Brain microvascular endothelial cell (primary cell): ENCODE data around the gene ZNF598.

Experiments used
- DNase-seq: peaks from one replicate; pipeline ENCODE4 v3.0.0-alpha.2; 2020
- H3K27ac ChIP-seq: fragments of 250-450 bp; sonication (Bioruptor Pico); 2 replicates; pipeline ENCODE4 v1.5.1; 2020; ENCODE audit warnings: mild to moderate bottlenecking, moderate library complexity
- H3K27me3 ChIP-seq: fragments of 250-450 bp; sonication (Bioruptor Pico); replicated peaks from 2 replicates; pipeline ENCODE4 v1.5.1; 2020; ENCODE audit warnings: mild to moderate bottlenecking
- H3K36me3 ChIP-seq: fragments of 250-450 bp; sonication (Bioruptor Pico); replicated peaks from 2 replicates; pipeline ENCODE4 v1.5.1; 2020; ENCODE audit warnings: mild to moderate bottlenecking
- H3K4me3 ChIP-seq: 2 replicates; pipeline ENCODE4 v1.5.1; 2011; ENCODE audit warnings: low read depth, mild to moderate bottlenecking, control low read depth, low read length, moderate library complexity
- CTCF ChIP-seq: IDR thresholded peaks from 2 replicates; pipeline ENCODE4 v1.5.1; 2011; ENCODE audit warnings: low read depth, mild to moderate bottlenecking, moderate library complexity, low read length, control low read depth, inconsistent platforms; ENCODE audit errors: missing control alignments
- in situ Hi-C: cut with HindIII; loops from 2 replicates; pipeline ENCODE4 v1.10.0; 2017; ENCODE audit warnings: low sequenced_read_pairs, low pct_ligation_motif_present

Gene ZNF598

GRCh38 chr16:1979271-1980029 is 30.2 kb downstream of the ZNF598 start:
- Histone ChIP-seq H3K27me3 (peaks cover 34% of the 10 kb centered on the region), H3K36me3 (peaks cover 43% of the 10 kb centered on the region), H3K27ac (no peak overlapping the region), H3K4me3 (no peak overlapping the region)
- DNase-seq: no peak
- in situ Hi-C loops: no loop called here
- no peak for TF ChIP-seq CTCF

- no peak for DNase-seq
- in situ Hi-C loops: no loop called here
- H3K27ac ChIP-seq: no peak overlapping the region
- H3K4me3 ChIP-seq: no peak overlapping the region
- H3K27me3 ChIP-seq: peaks cover 34% of the 10 kb centered on the region
- peaks cover 47% of the 10 kb centered on the region for H3K36me3 ChIP-seq
- TF ChIP-seq CTCF: no peak
These were observed 31.0 kb downstream of the ZNF598 start for GRCh38 chr16:1978476-1979120.

- Histone ChIP-seq H3K36me3 (peaks cover 47% of the 10 kb centered on the region), H3K4me3 (no peak overlapping the region), H3K27ac (no peak overlapping the region), H3K27me3 (peaks cover 34% of the 10 kb centered on the region)
- in situ Hi-C loops: no loop called here
- TF ChIP-seq CTCF: no peak
- no peak for DNase-seq
These were observed 31.7 kb downstream of the ZNF598 start for GRCh38 chr16:1977875-1978268.

- in situ Hi-C loops: no loop called here
- H3K27me3 ChIP-seq: peaks cover 31% of the 10 kb centered on the region
- no peak for DNase-seq
- no peak for TF ChIP-seq CTCF
- no peak overlapping the region for H3K27ac ChIP-seq
- H3K4me3 ChIP-seq: no peak overlapping the region
- peaks cover 47% of the 10 kb centered on the region for H3K36me3 ChIP-seq
These were observed 32.4 kb downstream of the ZNF598 start for GRCh38 chr16:1976951-1977874.

- Histone ChIP-seq H3K27ac (no peak overlapping the region), H3K4me3 (no peak overlapping the region), H3K27me3 (peaks cover 21% of the 10 kb centered on the region), H3K36me3 (peaks cover 47% of the 10 kb centered on the region)
- TF ChIP-seq CTCF: no peak
- in situ Hi-C loops: no loop called here
- DNase-seq: no peak
These were observed 33.5 kb downstream of the ZNF598 start for GRCh38 chr16:1976216-1976520.
